Measurements from ENCODE around the gene SCAP.

- TF ChIP-seq CTCF (IDR thresholded peaks at IDR 0.05) (peak in 4 of 6 experiments; percentile 15 to 36 (median 19)), POLR2A (IDR thresholded peaks at IDR 0.05) (no peak)
Observed at GRCh38 chr3:47406762-47407149, 69.0 kb downstream of the SCAP start.
